MM.1S (cell line): ENCODE measurements around the gene SDC1.

Experiments
- DNase-seq: peaks from one replicate; pipeline ENCODE4 v3.0.0-alpha.2; 2015
- H2AFZ ChIP-seq: fragments of 300-600 bp; sonication (generic); 2 replicates; pipeline ENCODE4 v1.6.0; 2016; ENCODE audit warnings: antibody characterized with exemption, low read length
- H3F3A ChIP-seq: fragments of 300-600 bp; sonication (generic); 2 replicates; pipeline ENCODE4 v1.6.1; 2016; ENCODE audit warnings: mild to moderate bottlenecking, antibody characterized with exemption, low read length, moderate library complexity, mixed read lengths; ENCODE audit not compliant: insufficient read depth
- H3K27ac ChIP-seq: fragments of 300-600 bp; sonication (generic); 2 replicates; pipeline ENCODE4 v1.5.1; 2016; ENCODE audit warnings: mild to moderate bottlenecking, low read length
- H3K27me3 ChIP-seq: fragments of 300-600 bp; sonication (generic); replicated peaks from 2 replicates; pipeline ENCODE4 v1.6.0; 2016; ENCODE audit warnings: low read length; ENCODE audit not compliant: insufficient read depth
- H3K36me3 ChIP-seq: fragments of 300-600 bp; sonication (generic); replicated peaks from 2 replicates; pipeline ENCODE4 v1.6.1; 2016; ENCODE audit warnings: mild to moderate bottlenecking, low read length, mixed read lengths; ENCODE audit not compliant: insufficient read depth
- H3K4me1 ChIP-seq: fragments of 300-600 bp; sonication (generic); 2 replicates; pipeline ENCODE4 v1.6.1; 2016; ENCODE audit warnings: low read length, mixed read lengths
- H3K4me2 ChIP-seq: fragments of 300-600 bp; sonication (generic); 2 replicates; pipeline ENCODE4 v1.6.0; 2016; ENCODE audit warnings: low read depth, low read length
- H3K4me3 ChIP-seq: fragments of 300-600 bp; sonication (generic); 2 replicates; pipeline ENCODE4 v1.5.1; 2016; ENCODE audit warnings: low read length, mixed read lengths
- H3K79me2 ChIP-seq: fragments of 300-600 bp; sonication (generic); 2 replicates; pipeline ENCODE4 v1.6.1; 2016; ENCODE audit warnings: mixed run types, low read length, mixed read lengths
- H3K9ac ChIP-seq: fragments of 300-600 bp; sonication (generic); 2 replicates; pipeline ENCODE4 v1.6.1; 2016; ENCODE audit warnings: low read length, mixed read lengths
- H3K9me2 ChIP-seq: fragments of 300-600 bp; sonication (generic); replicated peaks from 2 replicates; pipeline ENCODE4 v1.6.1; 2016; ENCODE audit warnings: mild to moderate bottlenecking, low read length, mixed read lengths; ENCODE audit not compliant: insufficient read depth
- H3K9me3 ChIP-seq: fragments of 300-600 bp; sonication (generic); replicated peaks from 2 replicates; pipeline ENCODE4 v1.6.1; 2016; ENCODE audit warnings: mild to moderate bottlenecking, low read length, mixed read lengths; ENCODE audit not compliant: insufficient read depth
- H4K20me1 ChIP-seq: fragments of 300-600 bp; sonication (generic); 2 replicates; pipeline ENCODE4 v1.6.1; 2016; ENCODE audit warnings: mild to moderate bottlenecking, low read length, moderate library complexity, mixed read lengths; ENCODE audit not compliant: insufficient read depth
- EZH2 ChIP-seq: fragments of 300-600 bp; sonication (generic); optimal IDR thresholded peaks from 2 replicates; pipeline ENCODE3; 2017; ENCODE audit warnings: low read depth, mild to moderate bottlenecking, antibody characterized with exemption, low read length, mixed read lengths
- EZH2phosphoT487 ChIP-seq: fragments of 300-600 bp; sonication (generic); IDR thresholded peaks from 2 replicates; pipeline ENCODE4 v1.6.1; 2018; ENCODE audit warnings: antibody characterized with exemption, low read length
- TF ChIP-seq, protein P1 (sequence below): fragments of 300-600 bp; sonication (generic); IDR thresholded peaks from 2 replicates; pipeline ENCODE4 v1.5.1; 2016; ENCODE audit warnings: antibody characterized with exemption, low read length, mixed read lengths

The SDC1 gene

GRCh38 chr2:20176760-20177159 is 48.2 kb downstream of the SDC1 start:
- Histone ChIP-seq H4K20me1 (no peaks in the 10 kb centered on the region), H3K4me2 (no peak overlapping the region), H3K4me3 (no peak overlapping the region), H3K36me3 (no peaks in the 10 kb centered on the region), H3K9ac (no peak overlapping the region), H3K79me2 (no peaks in the 10 kb centered on the region), H3K9me2 (no peaks in the 10 kb centered on the region), H3K9me3 (no peaks in the 10 kb centered on the region), H3K27ac (no peak overlapping the region), H3F3A (no peaks in the 10 kb centered on the region), H3K27me3 (no peaks in the 10 kb centered on the region), H3K4me1 (no peaks in the 10 kb centered on the region), H2AFZ (no peak overlapping the region)
- TF ChIP-seq, protein P1, sequence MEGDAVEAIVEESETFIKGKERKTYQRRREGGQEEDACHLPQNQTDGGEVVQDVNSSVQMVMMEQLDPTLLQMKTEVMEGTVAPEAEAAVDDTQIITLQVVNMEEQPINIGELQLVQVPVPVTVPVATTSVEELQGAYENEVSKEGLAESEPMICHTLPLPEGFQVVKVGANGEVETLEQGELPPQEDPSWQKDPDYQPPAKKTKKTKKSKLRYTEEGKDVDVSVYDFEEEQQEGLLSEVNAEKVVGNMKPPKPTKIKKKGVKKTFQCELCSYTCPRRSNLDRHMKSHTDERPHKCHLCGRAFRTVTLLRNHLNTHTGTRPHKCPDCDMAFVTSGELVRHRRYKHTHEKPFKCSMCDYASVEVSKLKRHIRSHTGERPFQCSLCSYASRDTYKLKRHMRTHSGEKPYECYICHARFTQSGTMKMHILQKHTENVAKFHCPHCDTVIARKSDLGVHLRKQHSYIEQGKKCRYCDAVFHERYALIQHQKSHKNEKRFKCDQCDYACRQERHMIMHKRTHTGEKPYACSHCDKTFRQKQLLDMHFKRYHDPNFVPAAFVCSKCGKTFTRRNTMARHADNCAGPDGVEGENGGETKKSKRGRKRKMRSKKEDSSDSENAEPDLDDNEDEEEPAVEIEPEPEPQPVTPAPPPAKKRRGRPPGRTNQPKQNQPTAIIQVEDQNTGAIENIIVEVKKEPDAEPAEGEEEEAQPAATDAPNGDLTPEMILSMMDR, result no peak
- no peak for TF ChIP-seq EZH2
- no peak for TF ChIP-seq EZH2phosphoT487
- no peak for DNase-seq

DNA sequence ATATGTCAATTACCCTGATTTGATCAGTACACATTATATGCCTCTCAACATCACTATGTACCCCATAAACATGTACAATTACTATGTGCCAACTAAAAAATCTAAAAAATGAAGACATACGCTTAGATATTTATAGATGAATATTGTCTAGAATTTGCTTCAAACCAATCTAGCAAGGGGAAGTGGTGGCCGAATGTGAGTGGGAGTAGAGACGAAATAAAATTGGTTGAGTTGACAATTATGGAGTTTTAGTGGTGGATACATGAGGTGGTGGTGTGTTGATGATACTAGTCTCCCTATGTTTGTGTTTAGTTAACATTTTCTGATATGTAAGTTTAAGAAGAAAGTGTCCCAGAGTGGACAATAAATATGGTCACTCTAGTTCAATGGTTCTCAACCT is 49.0 kb downstream of the SDC1 start:
- Histone ChIP-seq H3K9ac (no peak overlapping the region), H3K79me2 (no peaks in the 10 kb centered on the region), H3K27me3 (no peaks in the 10 kb centered on the region), H3K4me3 (no peak overlapping the region), H4K20me1 (no peaks in the 10 kb centered on the region), H3K4me2 (no peak overlapping the region), H3K4me1 (no peaks in the 10 kb centered on the region), H2AFZ (no peak overlapping the region), H3K9me2 (no peaks in the 10 kb centered on the region), H3K36me3 (no peaks in the 10 kb centered on the region), H3F3A (no peaks in the 10 kb centered on the region), H3K27ac (no peak overlapping the region), H3K9me3 (no peaks in the 10 kb centered on the region)
- TF ChIP-seq, protein P1, result no peak
- no peak for TF ChIP-seq EZH2
- TF ChIP-seq EZH2phosphoT487, result no peak
- no peak for DNase-seq

DNA sequence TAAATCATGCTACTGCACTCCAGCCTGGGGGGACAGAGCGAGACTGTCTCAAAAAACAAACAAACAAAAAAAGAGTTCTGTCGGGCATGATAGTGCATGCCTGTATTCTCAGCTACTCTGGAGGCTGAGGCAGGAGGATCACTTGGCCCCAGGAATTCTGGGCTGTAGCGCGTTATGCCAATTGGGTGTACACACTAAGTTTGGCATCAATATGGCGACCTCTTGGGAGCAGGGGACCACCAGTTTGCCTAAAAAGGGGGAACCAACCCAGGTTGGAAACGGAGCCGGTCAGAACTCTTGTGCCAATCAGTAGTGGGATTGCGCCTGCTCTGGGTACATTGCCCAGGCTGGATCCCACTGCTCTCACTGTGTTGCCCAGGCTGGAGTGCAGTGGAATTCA is 49.7 kb downstream of the SDC1 start:
- TF ChIP-seq, protein P1, result no peak
- no peak for TF ChIP-seq EZH2
- TF ChIP-seq EZH2phosphoT487, result no peak
- H2AFZ ChIP-seq, result no peak overlapping the region
- H4K20me1 ChIP-seq, result no peaks in the 10 kb centered on the region
- no peak overlapping the region for H3K4me3 ChIP-seq
- H3K79me2 ChIP-seq, result no peaks in the 10 kb centered on the region
- no peaks in the 10 kb centered on the region for H3K9me2 ChIP-seq
- H3K27ac ChIP-seq, result no peak overlapping the region
- no peak overlapping the region for H3K9ac ChIP-seq
- no peaks in the 10 kb centered on the region for H3K9me3 ChIP-seq
- DNase-seq, result no peak
- no peaks in the 10 kb centered on the region for H3F3A ChIP-seq
- no peaks in the 10 kb centered on the region for H3K36me3 ChIP-seq
- H3K4me1 ChIP-seq, result no peaks in the 10 kb centered on the region
- H3K27me3 ChIP-seq, result no peaks in the 10 kb centered on the region
- no peak overlapping the region for H3K4me2 ChIP-seq
